Measurements from ENCODE around the gene HNRNPC.
"Not testable (repeated sequence)": the region's sequence is repeated elsewhere in the genome, so short reads cannot be mapped to it uniquely, and the experiment has no call there.

The HNRNPC gene

GRCh38 chr14:21269252-21270046, at the start of gene HNRNPC:
HNRNPC (minus strand) TSS chr14:21269442; CDS start chr14:21234193, 35,249 bp downstream.
- FAIRE-seq, result peak; percentile 99

GRCh38 chr14:21317398-21317797, 48.2 kb upstream of the HNRNPC start:
- FAIRE-seq, result no peak

- FAIRE-seq, result no peak
Observed at GRCh38 chr14:21313512-21313911, 44.3 kb upstream of the HNRNPC start.

GRCh38 chr14:21311614-21312013, 42.4 kb upstream of the HNRNPC start:
- FAIRE-seq, result no peak

GRCh38 chr14:21309956-21310355, 40.7 kb upstream of the HNRNPC start:
- FAIRE-seq, result no peak

- no peak for FAIRE-seq
Observed at GRCh38 chr14:21309238-21309636, 40.0 kb upstream of the HNRNPC start.

- FAIRE-seq, result no peak
Observed at GRCh38 chr14:21308479-21309237, 39.4 kb upstream of the HNRNPC start.

GRCh38 chr14:21308132-21308478, 38.9 kb upstream of the HNRNPC start:
- no peak for FAIRE-seq

- no peak for FAIRE-seq
Observed at GRCh38 chr14:21307637-21308036, 38.4 kb upstream of the HNRNPC start.

GRCh38 chr14:21302836-21303140, 33.5 kb upstream of the HNRNPC start:
- not testable (repeated sequence) for FAIRE-seq

GRCh38 chr14:21302013-21302835, 33.0 kb upstream of the HNRNPC start:
- FAIRE-seq, result no peak

GRCh38 chr14:21300892-21301291, 31.6 kb upstream of the HNRNPC start:
- no peak for FAIRE-seq

- no peak for FAIRE-seq
Observed at GRCh38 chr14:21299562-21300130, 30.4 kb upstream of the HNRNPC start.

- no peak for FAIRE-seq
Observed at GRCh38 chr14:21298358-21298757, 29.1 kb upstream of the HNRNPC start.

- FAIRE-seq, result not testable (repeated sequence)
Observed at GRCh38 chr14:21294026-21294425, 24.8 kb upstream of the HNRNPC start.

GRCh38 chr14:21287168-21287567, 17.9 kb upstream of the HNRNPC start:
- FAIRE-seq, result no peak

- not testable (repeated sequence) for FAIRE-seq
Observed at GRCh38 chr14:21286516-21286915, 17.3 kb upstream of the HNRNPC start.

GRCh38 chr14:21281917-21282316, 12.7 kb upstream of the HNRNPC start:
- not testable (repeated sequence) for FAIRE-seq

- no peak for FAIRE-seq
Observed at GRCh38 chr14:21279783-21280182, 10.5 kb upstream of the HNRNPC start, which contains the start of gene RPGRIP1. RPGRIP1 (plus strand) TSS chr14:21280083; CDS start chr14:21287977, 7,894 bp downstream.

GRCh38 chr14:21278632-21279031, 9.4 kb upstream of the HNRNPC start:
- FAIRE-seq, result no peak

GRCh38 chr14:21275261-21275858, 6.1 kb upstream of the HNRNPC start:
- no peak for FAIRE-seq

GRCh38 chr14:21272661-21273060, 3.4 kb upstream of the HNRNPC start:
- FAIRE-seq, result not testable (repeated sequence)
